GM19395 (cell line): ENCODE data around the gene POLR2H.

ENCODE experiments used
- ATAC-seq: cut with Tn5 transposase; IDR thresholded peaks from one replicate; pipeline ENCODE4 v1.9.1; 2021; ENCODE audit warnings: mild to moderate bottlenecking, moderate library complexity; ENCODE audit not compliant: unreplicated experiment

Gene POLR2H

GRCh38 chr3:184361532-184361931 lies at the start of gene POLR2H, which contains the start of gene CLCN2:
POLR2H (plus strand) TSS chr3:184361710; CDS start chr3:184363493, 1,783 bp downstream.
CLCN2 (minus strand) TSS chr3:184361605; CDS start chr3:184361479, 126 bp downstream.
- peak; percentile 21 for ATAC-seq

GRCh38 chr3:184314363-184314699 lies 47.2 kb upstream of the POLR2H start, which contains the start of gene EIF4G1:
EIF4G1 (plus strand) TSS chr3:184314606; CDS start chr3:184315797, 1,191 bp downstream.
- ATAC-seq = peak; percentile 79

DNA sequence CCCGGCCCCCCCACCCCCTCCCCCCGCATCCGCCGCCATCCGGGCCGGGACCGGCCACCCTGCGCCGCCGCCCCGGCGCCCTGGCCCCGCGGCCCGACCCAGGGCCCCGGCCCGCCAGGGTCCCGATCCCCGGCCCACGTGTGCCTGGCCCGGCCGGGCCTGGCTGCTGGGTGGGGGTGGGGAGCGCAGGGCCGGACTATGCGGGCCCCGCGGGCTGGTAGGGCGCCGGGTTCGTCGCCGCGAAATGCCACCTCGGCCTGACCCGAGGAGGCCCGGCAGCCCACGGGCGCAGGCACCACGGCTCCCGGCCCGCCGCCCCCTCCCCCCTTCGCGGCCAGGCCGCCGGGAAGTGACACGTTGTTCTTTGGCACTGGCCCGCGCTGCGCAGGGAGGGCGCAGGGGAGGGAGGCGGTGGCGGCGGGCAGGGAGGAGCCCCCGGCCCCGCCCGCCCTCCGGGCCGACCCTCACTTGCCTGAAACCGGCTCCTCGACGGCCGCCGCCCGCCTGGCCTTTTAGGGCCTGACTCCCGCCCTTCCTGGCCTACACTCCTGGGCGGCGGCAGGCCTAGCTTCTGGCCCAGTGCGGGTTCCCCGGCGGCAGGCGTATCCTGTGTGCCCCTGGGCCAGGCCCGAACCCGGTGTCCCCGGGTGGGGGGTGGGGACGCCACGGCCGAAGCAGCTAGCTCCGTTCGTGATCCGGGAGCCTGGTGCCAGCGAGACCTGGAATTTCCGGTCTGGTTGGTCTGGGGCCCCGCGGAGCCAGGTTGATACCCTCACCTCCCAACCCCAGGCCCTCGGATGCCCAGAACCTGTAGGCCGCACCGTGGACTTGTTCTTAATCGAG lies 46.6 kb upstream of the POLR2H start:
- peak; percentile 53 for ATAC-seq

DNA sequence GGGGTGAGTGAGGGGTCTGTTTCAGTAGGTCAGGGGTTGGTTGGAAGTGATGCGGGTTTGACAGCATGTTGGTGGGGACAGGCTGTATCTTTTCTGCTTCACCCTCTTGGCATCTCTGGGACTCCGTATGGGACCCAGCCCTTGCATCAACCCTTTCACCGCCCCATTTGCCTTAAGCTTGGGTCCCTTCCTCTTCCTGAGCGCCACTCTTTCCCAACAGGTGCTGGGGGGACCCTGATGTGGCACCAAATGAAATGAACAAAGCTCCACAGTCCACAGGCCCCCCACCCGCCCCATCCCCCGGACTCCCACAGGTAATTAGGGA lies 46.0 kb upstream of the POLR2H start:
- peak; percentile 18 for ATAC-seq

- ATAC-seq = no peak
Measured at GRCh38 chr3:184315871-184316661, 45.4 kb upstream of the POLR2H start.

DNA sequence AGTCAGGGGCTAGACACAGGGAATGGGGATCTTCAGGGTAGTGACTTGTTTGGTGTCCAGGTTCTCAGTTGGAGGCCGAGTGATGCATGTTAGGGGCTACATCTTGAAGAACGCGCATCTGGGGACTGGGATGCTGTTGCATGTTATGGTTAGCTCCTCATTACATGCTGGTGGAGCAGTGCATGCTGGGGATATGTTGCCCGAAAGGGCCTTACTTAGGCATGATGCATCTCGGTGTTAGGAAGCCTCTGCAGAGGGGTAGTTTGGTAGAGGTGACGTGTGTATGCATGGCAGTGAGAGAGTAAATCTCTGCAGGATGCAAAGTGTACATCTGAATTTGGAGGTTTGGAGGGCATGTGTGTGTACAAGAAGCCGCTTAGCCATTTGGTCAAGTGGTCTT lies 44.7 kb upstream of the POLR2H start:
- ATAC-seq = no peak

DNA sequence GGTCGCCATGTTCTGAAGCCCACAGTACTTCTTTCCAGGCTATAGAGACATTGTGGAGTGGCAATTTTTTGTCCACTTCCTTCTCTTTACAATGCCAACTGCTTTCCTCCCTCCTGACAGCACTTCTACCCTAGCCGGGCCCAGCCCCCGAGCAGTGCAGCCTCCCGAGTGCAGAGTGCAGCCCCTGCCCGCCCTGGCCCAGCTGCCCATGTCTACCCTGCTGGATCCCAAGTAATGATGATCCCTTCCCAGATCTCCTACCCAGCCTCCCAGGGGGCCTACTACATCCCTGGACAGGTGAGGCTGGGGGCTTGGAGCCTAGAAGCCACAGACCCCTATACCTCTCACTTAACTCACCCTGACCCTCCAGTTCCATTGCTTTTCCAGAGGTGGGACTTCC lies 44.3 kb upstream of the POLR2H start:
- ATAC-seq = no peak

DNA sequence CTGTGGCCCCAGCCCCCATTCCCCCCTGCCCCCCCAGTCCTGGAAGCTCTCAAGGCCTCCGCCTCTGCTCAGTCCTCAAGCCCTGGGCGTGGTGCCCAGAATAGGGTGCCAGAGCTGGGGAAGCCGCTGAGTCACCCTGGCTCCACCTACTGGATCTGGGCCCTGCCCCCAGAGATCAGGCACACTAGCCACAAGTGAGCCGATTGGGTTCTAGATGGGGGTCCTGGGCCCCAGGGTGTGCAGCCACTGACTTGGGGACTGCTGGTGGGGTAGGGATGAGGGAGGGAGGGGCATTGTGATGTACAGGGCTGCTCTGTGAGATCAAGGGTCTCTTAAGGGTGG lies 41.4 kb upstream of the POLR2H start:
- no peak for ATAC-seq

- no peak for ATAC-seq
Measured at GRCh38 chr3:184321666-184322065, 39.8 kb upstream of the POLR2H start.

DNA sequence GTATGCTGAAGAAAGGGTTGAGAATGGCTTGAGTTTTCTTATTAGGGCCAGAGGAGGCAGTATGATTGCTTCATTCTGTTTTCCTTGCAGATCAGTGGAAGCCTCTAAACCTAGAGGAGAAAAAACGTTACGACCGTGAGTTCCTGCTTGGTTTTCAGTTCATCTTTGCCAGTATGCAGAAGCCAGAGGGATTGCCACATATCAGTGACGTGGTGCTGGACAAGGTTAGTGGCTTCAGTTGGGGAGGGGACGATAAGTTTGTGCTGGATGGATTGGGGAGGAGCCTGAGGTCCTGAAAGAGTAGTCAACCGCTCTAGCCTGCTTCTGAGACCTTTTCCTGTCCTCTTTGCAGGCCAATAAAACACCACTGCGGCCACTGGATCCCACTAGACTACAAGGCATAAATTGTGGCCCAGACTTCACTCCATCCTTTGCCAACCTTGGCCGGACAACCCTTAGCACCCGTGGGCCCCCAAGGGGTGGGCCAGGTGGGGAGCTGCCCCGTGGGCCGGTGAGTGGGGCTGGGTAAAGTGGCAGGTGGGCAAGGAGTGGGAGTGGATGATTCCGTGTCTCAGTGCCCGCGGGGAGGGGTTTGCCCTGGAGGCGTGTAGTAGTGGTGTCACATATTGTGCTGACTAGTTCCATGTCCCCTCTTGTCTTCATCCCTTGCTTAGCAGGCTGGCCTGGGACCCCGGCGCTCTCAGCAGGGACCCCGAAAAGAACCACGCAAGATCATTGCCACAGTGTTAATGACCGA lies 38.6 kb upstream of the POLR2H start:
- no peak for ATAC-seq

GRCh38 chr3:184323696-184324095 lies 37.8 kb upstream of the POLR2H start:
- no peak for ATAC-seq

DNA sequence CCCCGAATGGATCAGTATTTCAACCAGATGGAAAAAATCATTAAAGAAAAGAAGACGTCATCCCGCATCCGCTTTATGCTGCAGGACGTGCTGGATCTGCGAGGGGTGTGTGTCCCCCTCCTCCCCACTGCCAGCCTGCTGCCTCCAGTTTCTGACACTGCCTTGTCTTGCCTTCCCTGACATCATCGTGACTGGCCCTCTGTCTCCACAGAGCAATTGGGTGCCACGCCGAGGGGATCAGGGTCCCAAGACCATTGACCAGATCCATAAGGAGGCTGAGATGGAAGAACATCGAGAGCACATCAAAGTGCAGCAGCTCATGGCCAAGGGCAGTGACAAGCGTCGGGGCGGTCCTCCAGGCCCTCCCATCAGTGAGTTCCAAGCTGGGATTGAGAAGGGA lies 36.2 kb upstream of the POLR2H start:
- no peak for ATAC-seq

DNA sequence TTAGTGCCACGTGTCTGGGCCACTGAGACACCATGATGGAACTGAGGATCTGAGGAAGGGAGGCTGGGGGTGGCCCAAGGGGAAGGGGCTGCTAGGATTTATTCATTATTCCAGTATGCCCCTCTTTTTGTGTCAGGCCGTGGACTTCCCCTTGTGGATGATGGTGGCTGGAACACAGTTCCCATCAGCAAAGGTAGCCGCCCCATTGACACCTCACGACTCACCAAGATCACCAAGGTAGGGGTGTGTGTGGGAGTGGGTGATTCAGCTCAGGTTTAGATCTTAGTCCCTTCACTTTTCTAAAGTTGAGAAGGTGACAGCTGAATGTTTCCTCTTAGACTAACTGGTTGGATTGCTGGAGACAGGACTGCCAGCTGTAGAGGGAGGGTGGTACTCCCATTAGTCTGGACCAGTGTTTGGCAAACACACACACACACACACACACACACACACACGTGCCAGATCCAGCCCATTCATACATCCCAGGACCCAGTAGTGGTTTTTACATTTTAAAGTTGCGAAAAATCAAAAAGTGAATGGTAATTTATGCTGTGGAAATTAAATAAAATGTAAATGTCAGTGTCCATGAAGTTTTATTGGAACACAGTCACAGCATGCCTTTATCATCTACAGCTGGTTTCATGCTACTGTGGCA lies 35.7 kb upstream of the POLR2H start:
- ATAC-seq = no peak

DNA sequence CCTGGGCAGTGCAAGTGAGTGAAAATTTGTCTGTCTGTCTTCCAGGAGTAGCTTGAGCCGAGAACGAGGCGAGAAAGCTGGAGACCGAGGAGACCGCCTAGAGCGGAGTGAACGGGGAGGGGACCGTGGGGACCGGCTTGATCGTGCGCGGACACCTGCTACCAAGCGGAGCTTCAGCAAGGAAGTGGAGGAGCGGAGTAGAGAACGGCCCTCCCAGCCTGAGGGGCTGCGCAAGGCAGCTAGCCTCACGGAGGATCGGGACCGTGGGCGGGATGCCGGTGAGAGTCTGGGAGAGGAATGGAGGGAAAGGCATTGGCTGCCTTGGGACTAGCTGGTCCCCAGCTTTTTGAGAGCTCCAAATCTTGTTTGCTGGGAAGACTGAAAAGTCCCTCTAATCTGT lies 34.3 kb upstream of the POLR2H start:
- no peak for ATAC-seq

- ATAC-seq = no peak
Measured at GRCh38 chr3:184328516-184328915, 33.0 kb upstream of the POLR2H start.

DNA sequence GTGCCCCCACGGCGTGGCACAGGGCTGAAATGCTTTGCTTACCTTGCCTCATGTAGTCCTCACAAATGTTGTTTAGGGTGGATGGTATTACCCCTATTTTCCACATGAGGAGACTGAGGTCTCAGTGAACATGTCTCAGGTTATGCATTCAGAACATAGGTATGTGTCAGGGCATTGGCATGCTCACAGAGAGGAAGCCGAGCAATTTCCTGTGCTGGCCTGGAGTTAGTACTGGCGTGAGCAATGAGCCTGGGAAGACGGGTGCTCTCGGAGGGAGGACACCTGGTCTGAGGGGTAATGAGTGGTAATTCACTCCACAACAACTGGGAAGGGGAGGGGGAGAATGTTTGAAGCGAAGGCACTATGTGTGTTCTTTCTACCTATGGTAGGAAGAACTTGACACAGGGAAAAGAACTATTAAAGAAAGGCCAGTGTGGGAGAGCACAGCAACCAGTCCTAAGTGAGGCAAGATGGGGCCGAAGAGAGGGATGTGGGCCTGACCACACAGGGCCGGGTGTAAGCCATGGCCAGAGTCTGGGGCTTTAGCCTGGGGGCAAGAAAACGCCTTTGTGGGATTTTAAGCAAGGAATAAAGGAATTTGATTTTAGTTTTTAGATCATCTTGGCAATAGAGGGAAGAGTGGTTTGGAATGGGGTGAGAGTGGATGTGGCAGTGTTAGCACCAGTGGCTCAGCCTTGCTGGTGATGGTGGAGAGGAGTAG lies 29.0 kb upstream of the POLR2H start:
- ATAC-seq = no peak

- no peak for ATAC-seq
Measured at GRCh38 chr3:184333190-184333589, 28.3 kb upstream of the POLR2H start.

DNA sequence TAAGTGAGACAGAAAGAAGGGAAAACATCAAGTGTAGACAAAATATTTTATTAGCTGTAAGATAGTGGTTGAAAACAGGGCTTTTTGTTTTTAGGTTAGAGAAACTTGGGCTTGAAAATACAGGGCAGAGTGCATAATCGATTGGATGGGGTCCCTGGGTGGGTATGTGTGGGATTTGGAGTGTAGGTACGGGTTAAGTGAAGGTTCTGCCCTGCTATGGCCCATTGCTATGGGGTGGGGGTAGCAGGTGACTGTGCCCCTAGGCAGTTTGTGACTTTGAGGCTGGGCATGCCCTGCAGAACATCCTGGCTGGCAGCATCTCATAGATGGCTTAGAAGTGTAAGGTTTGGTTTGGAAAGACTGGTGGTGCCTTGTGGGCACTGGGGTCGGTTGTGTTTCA lies 27.8 kb upstream of the POLR2H start:
- ATAC-seq = no peak

DNA sequence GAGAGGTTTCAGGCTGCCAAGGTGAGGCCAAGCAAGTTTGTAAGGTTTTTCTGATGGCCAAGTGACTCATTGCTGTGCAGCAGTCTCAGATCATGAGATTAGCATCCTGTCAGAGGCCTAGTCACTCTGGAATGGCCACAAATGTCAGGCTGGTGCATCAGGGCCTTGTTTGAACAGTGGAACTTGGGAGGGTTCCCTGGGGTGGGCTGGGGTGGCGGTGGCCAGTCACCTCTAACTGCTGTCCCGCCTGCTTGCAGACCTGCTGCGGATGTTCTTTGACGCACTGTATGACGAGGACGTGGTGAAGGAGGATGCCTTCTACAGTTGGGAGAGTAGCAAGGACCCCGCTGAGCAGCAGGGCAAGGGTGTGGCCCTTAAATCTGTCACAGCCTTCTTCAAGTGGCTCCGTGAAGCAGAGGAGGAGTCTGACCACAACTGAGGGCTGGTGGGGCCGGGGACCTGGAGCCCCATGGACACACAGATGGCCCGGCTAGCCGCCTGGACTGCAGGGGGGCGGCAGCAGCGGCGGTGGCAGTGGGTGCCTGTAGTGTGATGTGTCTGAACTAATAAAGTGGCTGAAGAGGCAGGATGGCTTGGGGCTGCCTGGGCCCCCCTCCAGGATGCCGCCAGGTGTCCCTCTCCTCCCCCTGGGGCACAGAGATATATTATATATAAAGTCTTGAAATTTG lies 26.9 kb upstream of the POLR2H start:
- no peak for ATAC-seq

DNA sequence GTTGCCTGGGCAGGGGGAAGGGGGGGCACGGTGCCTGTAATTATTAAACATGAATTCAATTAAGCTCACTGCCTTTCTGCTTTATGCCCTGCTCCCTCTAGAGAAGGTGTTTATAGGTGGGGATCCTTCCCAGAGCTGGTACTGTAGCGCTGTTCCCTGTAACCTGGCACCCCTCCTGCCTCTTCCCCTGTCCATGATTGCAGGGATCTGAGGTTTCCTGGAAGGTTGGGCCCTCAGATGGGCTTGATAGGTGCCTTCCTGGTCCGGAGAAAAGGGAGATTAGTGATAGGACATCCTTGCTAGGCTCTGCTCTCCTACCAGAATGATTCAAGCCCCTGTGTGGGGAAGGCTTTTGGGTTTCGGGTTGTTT lies 26.2 kb upstream of the POLR2H start:
- ATAC-seq = peak; percentile 3
